Nasal cavity respiratory epithelium epithelial cell of viscerocranial mucosa (primary cell): ENCODE measurements around the gene NIT2. TPM values are rescaled to one million over a fixed set of nuclear protein-coding genes. Genes with fewer than 3 reads are reported as not detected.

Experiments used
- total RNA-seq: library from RNA; depleted of rRNA; stranded (reverse); fragments of >200 nt; gene quantifications from 2 replicates; pipeline ENCODE4 v1.2.3, GENCODE V29; 2014

Gene NIT2
- 16.7 and 22.7 TPM in 2 replicates for total RNA-seq

GRCh38 chr3:100334488-100335351, at the start of gene NIT2:
NIT2 (plus strand) TSS chr3:100334757; CDS start chr3:100334792, 35 bp downstream.

GRCh38 chr3:100400780-100401673, 66.5 kb downstream of the NIT2 start, which contains the start of the genes LNP1 and TOMM70:
LNP1 (plus strand) TSS chr3:100401539; CDS start chr3:100429730, 28,191 bp downstream.
TOMM70 (minus strand) TSS chr3:100401089; CDS start chr3:100400949, 140 bp downstream.

Other genes starting within 250 kb of the NIT2 start
- gene FILIP1L, start 220.3 kb upstream of the NIT2 start, total RNA-seq = 2.7 and 8.5 TPM in 2 replicates
- gene TBC1D23, start 73.8 kb upstream of the NIT2 start, total RNA-seq = 43.4 and 44.8 TPM in 2 replicates
- 50.9 and 59.5 TPM in 2 replicates for gene TOMM70, start 66.3 kb downstream of the NIT2 start, total RNA-seq
- gene LNP1, start 66.8 kb downstream of the NIT2 start, total RNA-seq = 1.00 and 1.4 TPM in 2 replicates
- gene TMEM45A, start 157.9 kb downstream of the NIT2 start, total RNA-seq = 8.5 and 10.7 TPM in 2 replicates